Sigmoid colon (tissue), 7 donors: ENCODE results near the gene ZNF670. TPM values are rescaled to one million over a fixed set of nuclear protein-coding genes. Genes with fewer than 3 reads are reported as not detected.

Source experiments
- DNase-seq: peaks from one replicate; pipeline ENCODE4 v3.0.0-alpha.2; 2019
- H3K27ac ChIP-seq, 4 donors: fragments of 200-600 bp; sonication (generic); one replicate each; pipeline ENCODE4 v1.5.1; 2016 to 2019; ENCODE audit warnings: mild to moderate bottlenecking in 1 of 4
- H3K27me3 ChIP-seq, 3 donors: fragments of 200-600 bp; sonication (generic); one replicate each; pipeline ENCODE4 v1.5.1; 2019; ENCODE audit warnings: mild to moderate bottlenecking in 1 of 3
- H3K36me3 ChIP-seq, 4 donors: fragments of 200-600 bp; sonication (generic); one replicate each; pipeline ENCODE4 v1.5.1; 2016 to 2019
- H3K4me1 ChIP-seq, 4 donors: fragments of 200-600 bp; sonication (generic); one replicate each; pipeline ENCODE4 v1.5.1; 2017 to 2019
- H3K4me3 ChIP-seq, 4 donors: fragments of 200-600 bp; sonication (generic); one replicate each; pipeline ENCODE4 v1.5.1; 2017 to 2019; ENCODE audit warnings: mild to moderate bottlenecking in 2 of 4, moderate library complexity in 1 of 4
- H3K9me3 ChIP-seq, 4 donors: fragments of 200-600 bp in 3 of 4; sonication (generic) in 3 of 4; one replicate each; pipeline versions ENCODE4 v1.5.1 to v1.6.1; 2013 to 2019
- EP300 ChIP-seq, 4 donors: sonication (generic); formaldehyde crosslinking; IDR thresholded peaks; one replicate each; pipeline ENCODE4 v1.6.1; 2017; ENCODE audit warnings: antibody characterized with exemption in 4 of 4
- POLR2A ChIP-seq, 2 donors: fragments of 450-650 bp; IDR thresholded peaks; one replicate each; pipeline ENCODE4 v1.6.1; 2016; ENCODE audit warnings: antibody characterized with exemption in 2 of 2, mild to moderate bottlenecking in 2 of 2, moderate library complexity in 2 of 2
- POLR2AphosphoS5 ChIP-seq, 4 donors: sonication (generic); formaldehyde crosslinking; IDR thresholded peaks; one replicate each; pipeline ENCODE4 v1.6.1; 2017; ENCODE audit warnings: antibody characterized with exemption in 4 of 4
- WGBS, 2 donors: extraction: QIAGEN DNeasy Blood & Tissue Kit; methylation state at CpG; one replicate each; pipeline ENCODE4 v1.1.7; 2013; 5-methylcytosine and 5-hydroxymethylcytosine counted together
- intact Hi-C: fragments of 100-400 bp; cut with DNase I; formaldehyde crosslinking; loops from one replicate; pipeline ENCODE4 v1.15.1; 2023
- polyA plus RNA-seq, 3 donors: library from polyadenylated mRNA; stranded (reverse); fragments of 200-250 nt; gene quantifications; one replicate each; pipeline ENCODE4 v1.2.3, GENCODE V29; 2013
- total RNA-seq, 4 donors: library from RNA; depleted of rRNA; stranded (reverse); fragments of >200 nt; gene quantifications; one replicate each; pipeline ENCODE4 v1.1.0, GENCODE V29; 2016
- TF ChIP-seq, protein P1 (sequence below), 4 experiments: fragments of 450-650 bp in 3 of 4; fragments of 200-600 bp in 1 of 4; IDR thresholded peaks; one replicate each; pipeline ENCODE4 v1.5.1; 2016 to 2019; ENCODE audit warnings: antibody characterized with exemption in 4 of 4, mild to moderate bottlenecking in 3 of 4, moderate library complexity in 2 of 4
- donor health status: healthy with polysubstance abuse.
- donor health status: Bipolar disorder and iron deficiency.
- donor health status: healthy.

ZNF670 gene
- total and polyA plus RNA-seq, 7 donors = 2.1 to 6.7 (median 3.5) TPM

- no peaks in the 10 kb centered on the region for H3K27me3 ChIP-seq
- no peaks in the 10 kb centered on the region for H3K36me3 ChIP-seq
- 88 to 91% methylated on average over 5 of the region's 5 CpGs for WGBS, 2 donors
- DNase-seq = no peak
- no peaks in the 10 kb centered on the region for H3K9me3 ChIP-seq
- peaks cover 0 to 23% (median 15%) of the 10 kb centered on the region in 4 donors for H3K4me1 ChIP-seq
- no peak overlapping the region for H3K4me3 ChIP-seq
- intact Hi-C loops = no loop called here
- no peak overlapping the region for H3K27ac ChIP-seq
- TF ChIP-seq POLR2AphosphoS5 (IDR thresholded peaks at IDR 0.05) = no peak
- TF ChIP-seq EP300 (IDR thresholded peaks at IDR 0.05) = no peak
- TF ChIP-seq POLR2A (IDR thresholded peaks at IDR 0.05) = no peak
- TF ChIP-seq, protein P1, sequence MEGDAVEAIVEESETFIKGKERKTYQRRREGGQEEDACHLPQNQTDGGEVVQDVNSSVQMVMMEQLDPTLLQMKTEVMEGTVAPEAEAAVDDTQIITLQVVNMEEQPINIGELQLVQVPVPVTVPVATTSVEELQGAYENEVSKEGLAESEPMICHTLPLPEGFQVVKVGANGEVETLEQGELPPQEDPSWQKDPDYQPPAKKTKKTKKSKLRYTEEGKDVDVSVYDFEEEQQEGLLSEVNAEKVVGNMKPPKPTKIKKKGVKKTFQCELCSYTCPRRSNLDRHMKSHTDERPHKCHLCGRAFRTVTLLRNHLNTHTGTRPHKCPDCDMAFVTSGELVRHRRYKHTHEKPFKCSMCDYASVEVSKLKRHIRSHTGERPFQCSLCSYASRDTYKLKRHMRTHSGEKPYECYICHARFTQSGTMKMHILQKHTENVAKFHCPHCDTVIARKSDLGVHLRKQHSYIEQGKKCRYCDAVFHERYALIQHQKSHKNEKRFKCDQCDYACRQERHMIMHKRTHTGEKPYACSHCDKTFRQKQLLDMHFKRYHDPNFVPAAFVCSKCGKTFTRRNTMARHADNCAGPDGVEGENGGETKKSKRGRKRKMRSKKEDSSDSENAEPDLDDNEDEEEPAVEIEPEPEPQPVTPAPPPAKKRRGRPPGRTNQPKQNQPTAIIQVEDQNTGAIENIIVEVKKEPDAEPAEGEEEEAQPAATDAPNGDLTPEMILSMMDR (IDR thresholded peaks at IDR 0.05) = no peak
Observed at GRCh38 chr1:247113733-247114271, 35.2 kb upstream of the ZNF670 start.

GRCh38 chr1:247113094-247113497 lies 34.5 kb upstream of the ZNF670 start:
- H3K4me1 ChIP-seq = peaks cover 0 to 23% (median 15%) of the 10 kb centered on the region in 4 donors
- no peaks in the 10 kb centered on the region for H3K9me3 ChIP-seq
- H3K4me3 ChIP-seq = no peak overlapping the region
- WGBS, 2 donors = 60 to 82% methylated on average over 5 of the region's 5 CpGs
- H3K27ac ChIP-seq = no peak overlapping the region
- intact Hi-C loops = no loop called here
- H3K36me3 ChIP-seq = no peaks in the 10 kb centered on the region
- H3K27me3 ChIP-seq = no peaks in the 10 kb centered on the region
- no peak for DNase-seq
- no peak for TF ChIP-seq POLR2A (IDR thresholded peaks at IDR 0.05)
- TF ChIP-seq POLR2AphosphoS5 (IDR thresholded peaks at IDR 0.05) = no peak
- TF ChIP-seq, protein P1 (IDR thresholded peaks at IDR 0.05) = no peak
- no peak for TF ChIP-seq EP300 (IDR thresholded peaks at IDR 0.05)

GRCh38 chr1:247112479-247112781 lies 33.8 kb upstream of the ZNF670 start:
- Histone ChIP-seq H3K36me3 (no peaks in the 10 kb centered on the region), H3K27ac (peak overlapping the region; percentile 85 to 91 (median 88)), H3K4me1 (peaks cover 0 to 23% (median 15%) of the 10 kb centered on the region in 4 donors), H3K9me3 (no peaks in the 10 kb centered on the region), H3K27me3 (no peaks in the 10 kb centered on the region), H3K4me3 (peak overlapping the region; percentile 52 to 94 (median 74))
- 24 to 65% methylated on average over 9 of the region's 9 CpGs for WGBS, 2 donors
- no peak for DNase-seq
- TF ChIP-seq POLR2AphosphoS5 (IDR thresholded peaks at IDR 0.05) (no peak), POLR2A (IDR thresholded peaks at IDR 0.05) (no peak), EP300 (IDR thresholded peaks at IDR 0.05) (no peak)
- TF ChIP-seq, protein P1 (IDR thresholded peaks at IDR 0.05) = no peak
- intact Hi-C loops = no loop called here

DNA sequence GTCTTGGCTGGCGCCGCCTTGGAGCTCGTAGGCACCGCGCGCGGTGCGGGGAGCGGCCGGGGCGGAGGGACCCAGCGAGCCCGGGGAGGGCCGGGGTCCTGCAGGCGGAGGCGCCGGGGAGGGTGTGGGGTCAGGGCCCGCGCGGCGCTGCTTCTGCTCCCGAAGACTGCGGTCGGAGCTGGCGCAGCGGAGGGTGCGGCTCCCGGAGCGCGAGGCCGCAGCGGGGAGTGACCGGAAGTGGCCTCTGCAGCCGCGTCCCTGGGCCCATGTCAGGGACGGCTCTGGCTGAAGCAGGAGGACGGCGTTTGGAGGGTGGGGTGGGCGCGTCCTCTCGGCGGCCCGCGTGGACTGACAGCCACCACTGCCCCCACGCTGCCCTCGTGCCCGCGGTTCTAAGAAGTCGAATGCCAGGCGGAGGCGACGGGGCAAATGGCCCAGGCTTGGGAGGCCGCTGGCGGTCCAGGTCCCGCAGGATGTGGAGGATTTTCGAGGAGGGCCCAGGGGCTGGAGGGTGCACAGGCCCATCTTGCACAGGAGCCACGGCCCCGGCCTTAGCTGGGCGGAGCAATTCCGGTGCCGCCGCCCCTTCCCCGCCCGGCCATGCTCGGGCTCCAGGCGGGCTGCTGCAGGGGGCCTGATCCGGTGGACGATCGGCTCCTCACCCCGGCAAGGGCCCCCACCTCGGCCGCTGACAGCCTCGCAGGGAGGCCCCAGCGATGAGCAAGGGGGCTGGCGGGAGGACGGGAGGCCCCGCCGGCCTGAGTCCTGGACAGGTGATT lies 33.3 kb upstream of the ZNF670 start:
- TF ChIP-seq POLR2A (IDR thresholded peaks at IDR 0.05) = no peak
- peak; percentile 34 to 62 (median 59) for TF ChIP-seq POLR2AphosphoS5 (IDR thresholded peaks at IDR 0.05)
- TF ChIP-seq EP300 (IDR thresholded peaks at IDR 0.05) = no peak
- TF ChIP-seq, protein P1 (IDR thresholded peaks at IDR 0.05) = no peak
- 1 to 3% methylated on average over 78 of the region's 78 CpGs for WGBS, 2 donors
- no peaks in the 10 kb centered on the region for H3K36me3 ChIP-seq
- H3K4me3 ChIP-seq = peak overlapping the region; percentile 52 to 94 (median 74)
- H3K9me3 ChIP-seq = no peaks in the 10 kb centered on the region
- DNase-seq = peak; percentile 87
- no peaks in the 10 kb centered on the region for H3K27me3 ChIP-seq
- peak overlapping the region; percentile 85 to 91 (median 88) for H3K27ac ChIP-seq
- intact Hi-C loops = no loop called here
- H3K4me1 ChIP-seq = peaks cover 0 to 23% (median 15%) of the 10 kb centered on the region in 4 donors
